ENCODE data around the gene ABCC6. TPM values are rescaled to one million over a fixed set of nuclear protein-coding genes. Genes with fewer than 3 reads are reported as not detected.

ABCC6 gene
- total and polyA plus RNA-seq, 2 of the 4 experiments (the other 2 are of a cell fraction) = 0.36 to 1.3 TPM

GRCh38 chr16:16197331-16197730 lies 26.0 kb downstream of the ABCC6 start:
- dilution Hi-C loops (cut with HindIII; ENCODE audit: low sequenced_read_pairs, unreplicated experiment) = no loop called here
- H3K18ac ChIP-seq (ENCODE audit: low read depth, low read length) = no peak overlapping the region
- peaks cover 7% of the 10 kb centered on the region; the same call in 1 of the 2 replicates for H3K27me3 ChIP-seq (ENCODE audit: control insufficient read depth, insufficient read depth, low read length)
- H3K79me1 ChIP-seq (ENCODE audit: low read depth in 1 of 2, low read length in 2 of 2) = no peaks in the 10 kb centered on the region
- no peak overlapping the region; the same call in 1 of the 2 replicates for H2AK5ac ChIP-seq (ENCODE audit: low read depth, low read length)
- no peak overlapping the region for H2AFZ ChIP-seq (replicated peaks; ENCODE audit: low read length, poor library complexity)
- H3K4ac ChIP-seq (ENCODE audit: low read depth, low read length) = no peak overlapping the region
- intact Hi-C loops (cut with micrococcal nuclease) = loop anchor here (5.0 to 10.0 kb wide), 3 partner anchors 493 to 770 kb away; no protein-coding TSS in a partner anchor
- no peak overlapping the region for H2BK120ac ChIP-seq (ENCODE audit: low read depth, low read length)
- H3K4me3 ChIP-seq (ENCODE audit: insufficient read depth, low read depth, low read length) = no peak overlapping the region
- no peak for DNase-seq
- H3K4me2 ChIP-seq (ENCODE audit: low read depth, low read length) = no peak overlapping the region
- no peak overlapping the region for H3K23ac ChIP-seq (ENCODE audit: low read depth, low read length)
- H2BK20ac ChIP-seq (ENCODE audit: low read depth, low read length) = no peak overlapping the region
- H4K91ac ChIP-seq (ENCODE audit: insufficient read depth, low read depth, low read length) = no peak overlapping the region
- no peak overlapping the region for H3K56ac ChIP-seq (ENCODE audit: extremely low read depth, insufficient read depth, low read length)
- no peak overlapping the region for H4K5ac ChIP-seq (ENCODE audit: low read depth, low read length)
- no peak overlapping the region for H3K27ac ChIP-seq (ENCODE audit: insufficient read depth, low read length)
- no peak overlapping the region for H3K9ac ChIP-seq (ENCODE audit: low read depth, low read length)
- peaks cover 3% of the 10 kb centered on the region; the same call in 1 of the 2 replicates for H4K20me1 ChIP-seq (ENCODE audit: insufficient read depth, low read length)
- no peak for ATAC-seq (ENCODE audit: low read depth)
- CTCF ChIA-PET = no interaction called here
- H3K4me1 ChIP-seq (ENCODE audit: control insufficient read depth, insufficient read depth, low read length) = peaks cover 2% of the 10 kb centered on the region
- H2AK9ac ChIP-seq (replicated peaks; ENCODE audit: low read depth, low read length, poor library complexity) = no peak overlapping the region
- TF ChIP-seq MAFK (IDR thresholded peaks at IDR 0.05; ENCODE audit: low read depth, low read length) (no peak), ELK1 (IDR thresholded peaks at IDR 0.05; ENCODE audit: borderline replicate concordance, low read depth, low read length) (no peak)
- H3K36me3 ChIP-seq (ENCODE audit: control insufficient read depth, insufficient read depth, low read length) = peaks cover 2% of the 10 kb centered on the region; the same call in 1 of the 2 replicates
- no peak overlapping the region for H2BK15ac ChIP-seq (ENCODE audit: low read depth, low read length)
- 43% methylated on average over 3 of the region's 3 CpGs; no CpG with 5 or more reads in 1 of the 2 experiments for WGBS, 2 experiments (ENCODE audit: extremely low coverage in 2 of 2, insufficient read length in 1 of 2)
- H3K14ac ChIP-seq (replicated peaks; ENCODE audit: low read depth, low read length) = 0 out of 2 replicates have a peak overlapping the region, but pooled peaks have one; percentile 41
- H4K8ac ChIP-seq (ENCODE audit: low read depth in 2 of 2, low read length in 2 of 2) = no peak overlapping the region
- no peaks in the 10 kb centered on the region for H3K9me1 ChIP-seq (ENCODE audit: insufficient read depth, low read length)
- no TSS peak for BruUV-seq (replicated peaks)
- no peaks in the 10 kb centered on the region for H3K9me3 ChIP-seq (ENCODE audit: control insufficient read depth, insufficient read depth, low read length)
- POLR2A ChIA-PET (ENCODE audit: unreplicated experiment) = no interaction called here
- in situ Hi-C loops (cut with MboI; ENCODE audit: low sequenced_read_pairs) = loop anchor here (10.0 kb wide), 1 partner anchor 433 kb away; no protein-coding TSS in a partner anchor
- no peak overlapping the region for H2BK5ac ChIP-seq (ENCODE audit: low read depth, low read length, poor library complexity, severe bottlenecking)

Measured in IMR-90 (cell line).